Measurements from ENCODE around the gene ERO1A. TPM values are rescaled to one million over a fixed set of nuclear protein-coding genes. Genes with fewer than 3 reads are reported as not detected.
A peak's percentile ranks its signal among the peaks of the same experiment; 100 is the strongest.

The ERO1A gene
- total RNA-seq, 4 donors from 2014 or later = 20.3 to 34.3 (median 31.3) TPM

DNA sequence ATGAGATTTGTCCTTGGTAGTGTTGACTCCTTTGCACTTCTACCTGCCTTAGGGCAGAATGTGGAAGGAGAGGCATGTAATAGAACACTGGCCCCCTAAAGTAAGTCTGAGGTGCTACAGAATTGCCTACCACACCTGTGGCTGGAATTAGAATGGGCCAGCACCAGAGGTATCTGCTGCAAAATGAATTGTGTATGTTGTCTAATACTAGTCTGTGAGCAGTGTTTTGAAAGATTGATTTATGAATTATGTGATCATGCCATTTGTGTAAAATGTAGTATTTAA is 28.9 kb upstream of the ERO1A start:
- H3K9me3 ChIP-seq = no peaks in the 10 kb centered on the region
- no peaks in the 10 kb centered on the region for H3K4me1 ChIP-seq
- DNase-seq (ENCODE audit: low spot score in 2 of 2) = no peak
- H3K36me3 ChIP-seq = peaks cover 0 to 90% (median 0%) of the 10 kb centered on the region in 3 donors
- no peaks in the 10 kb centered on the region for H3K27me3 ChIP-seq
- no peak overlapping the region for H3K27ac ChIP-seq
- TF ChIP-seq, protein P1, sequence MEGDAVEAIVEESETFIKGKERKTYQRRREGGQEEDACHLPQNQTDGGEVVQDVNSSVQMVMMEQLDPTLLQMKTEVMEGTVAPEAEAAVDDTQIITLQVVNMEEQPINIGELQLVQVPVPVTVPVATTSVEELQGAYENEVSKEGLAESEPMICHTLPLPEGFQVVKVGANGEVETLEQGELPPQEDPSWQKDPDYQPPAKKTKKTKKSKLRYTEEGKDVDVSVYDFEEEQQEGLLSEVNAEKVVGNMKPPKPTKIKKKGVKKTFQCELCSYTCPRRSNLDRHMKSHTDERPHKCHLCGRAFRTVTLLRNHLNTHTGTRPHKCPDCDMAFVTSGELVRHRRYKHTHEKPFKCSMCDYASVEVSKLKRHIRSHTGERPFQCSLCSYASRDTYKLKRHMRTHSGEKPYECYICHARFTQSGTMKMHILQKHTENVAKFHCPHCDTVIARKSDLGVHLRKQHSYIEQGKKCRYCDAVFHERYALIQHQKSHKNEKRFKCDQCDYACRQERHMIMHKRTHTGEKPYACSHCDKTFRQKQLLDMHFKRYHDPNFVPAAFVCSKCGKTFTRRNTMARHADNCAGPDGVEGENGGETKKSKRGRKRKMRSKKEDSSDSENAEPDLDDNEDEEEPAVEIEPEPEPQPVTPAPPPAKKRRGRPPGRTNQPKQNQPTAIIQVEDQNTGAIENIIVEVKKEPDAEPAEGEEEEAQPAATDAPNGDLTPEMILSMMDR (IDR thresholded peaks at IDR 0.05) = no peak
- TF ChIP-seq POLR2A (IDR thresholded peaks at IDR 0.05) (no peak), EP300 (IDR thresholded peaks at IDR 0.05) (no peak)
- no peak overlapping the region for H3K4me3 ChIP-seq

DNA sequence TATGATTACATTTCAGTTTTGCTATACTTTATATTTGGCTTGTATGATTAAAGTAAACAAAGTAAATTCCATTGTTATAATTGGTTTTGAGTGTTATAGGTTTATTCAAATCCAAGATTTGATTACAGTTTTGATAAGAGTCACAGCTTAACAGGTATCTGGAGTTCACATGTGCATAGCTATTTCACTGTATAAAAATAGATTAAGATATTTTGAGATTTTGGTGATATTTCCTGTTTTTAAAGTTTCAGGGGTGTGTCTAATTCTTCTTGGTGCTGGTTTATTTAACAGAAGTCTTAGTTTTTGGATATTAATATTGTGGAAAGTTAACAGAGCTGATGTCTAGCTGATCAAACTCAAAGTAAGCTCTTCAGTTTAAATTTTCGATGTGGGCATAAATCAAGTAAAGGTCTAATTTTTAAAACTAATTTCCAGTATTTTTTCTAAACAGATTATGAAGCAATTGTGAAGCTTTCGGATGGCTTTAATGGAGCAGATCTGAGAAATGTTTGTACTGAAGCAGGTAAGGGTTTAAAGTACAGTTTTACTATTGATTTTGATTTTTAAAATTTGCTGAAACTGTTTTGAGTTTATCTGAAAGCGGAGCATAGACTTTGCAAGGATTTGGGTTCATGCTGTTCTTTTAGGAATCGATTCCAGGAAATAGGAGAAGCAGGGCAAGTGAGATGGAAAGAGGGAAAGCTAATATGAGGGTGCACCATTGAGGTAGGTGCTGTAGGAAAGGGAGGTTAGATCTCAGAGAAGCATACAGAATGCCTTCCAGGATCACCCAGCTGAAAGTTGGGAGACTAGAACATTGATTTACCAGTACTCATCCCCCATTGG is 28.4 kb upstream of the ERO1A start:
- Histone ChIP-seq H3K27me3 (no peaks in the 10 kb centered on the region), H3K4me3 (no peak overlapping the region), H3K27ac (no peak overlapping the region), H3K4me1 (no peaks in the 10 kb centered on the region), H3K36me3 (peaks cover 0 to 92% (median 0%) of the 10 kb centered on the region in 3 donors), H3K9me3 (no peaks in the 10 kb centered on the region)
- 96 to 97% methylated on average over 4 of the region's 4 CpGs for WGBS, 2 donors
- no peak for TF ChIP-seq EP300 (IDR thresholded peaks at IDR 0.05)
- no peak for TF ChIP-seq POLR2A (IDR thresholded peaks at IDR 0.05)
- TF ChIP-seq, protein P1 (IDR thresholded peaks at IDR 0.05) = no peak
- no peak for DNase-seq (ENCODE audit: low spot score in 2 of 2)

DNA sequence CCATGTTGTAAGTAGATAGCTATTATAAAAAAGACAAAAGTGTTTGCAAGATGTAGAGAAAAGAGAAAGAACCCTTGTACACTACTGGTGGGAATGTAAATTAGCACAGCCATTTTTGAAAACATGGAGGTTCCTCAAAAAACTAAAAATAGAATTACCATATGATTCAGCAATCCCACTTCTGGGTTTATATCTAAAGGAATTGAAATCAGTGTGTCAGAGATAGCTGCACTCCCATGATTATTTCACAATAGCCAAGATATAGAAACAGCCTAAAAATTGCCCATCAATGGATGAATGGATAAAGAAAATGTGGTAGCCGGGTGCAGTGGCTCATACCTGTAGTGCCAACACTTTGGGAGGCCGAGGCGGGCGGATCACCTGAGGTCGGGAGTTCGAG is 20.8 kb upstream of the ERO1A start:
- Histone ChIP-seq H3K27me3 (no peaks in the 10 kb centered on the region), H3K4me1 (no peaks in the 10 kb centered on the region), H3K27ac (no peak overlapping the region), H3K9me3 (no peaks in the 10 kb centered on the region), H3K36me3 (peaks cover 0 to 91% (median 5%) of the 10 kb centered on the region in 3 donors), H3K4me3 (no peak overlapping the region)
- DNase-seq (ENCODE audit: low spot score in 2 of 2) = no peak
- 95 to 96% methylated on average over 6 of the region's 6 CpGs for WGBS, 2 donors
- TF ChIP-seq, protein P1 (IDR thresholded peaks at IDR 0.05) = no peak
- TF ChIP-seq EP300 (IDR thresholded peaks at IDR 0.05) = no peak

DNA sequence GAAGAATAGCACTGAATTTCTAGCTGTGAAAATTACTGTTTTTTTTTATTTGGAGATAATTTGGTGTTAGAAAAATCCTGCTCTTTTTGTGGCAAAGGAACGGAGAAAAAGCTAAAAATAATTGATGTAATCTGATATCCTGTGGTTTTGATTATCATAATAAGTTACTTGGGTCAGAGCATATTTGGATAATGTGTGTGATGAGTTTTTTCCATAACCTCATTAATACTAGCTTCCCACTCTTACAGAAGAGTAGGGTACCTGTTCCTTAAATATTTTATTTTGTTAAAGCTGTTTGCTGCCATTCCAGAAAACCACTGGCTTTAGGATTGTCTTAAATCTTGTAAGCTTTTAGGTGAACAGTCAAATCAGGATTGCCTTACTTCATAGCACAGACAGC is 16.3 kb upstream of the ERO1A start:
- peaks cover 0 to 83% (median 5%) of the 10 kb centered on the region in 3 donors for H3K36me3 ChIP-seq
- peaks cover 0 to 31% (median 13%) of the 10 kb centered on the region in 4 donors for H3K4me1 ChIP-seq
- no peaks in the 10 kb centered on the region for H3K9me3 ChIP-seq
- H3K4me3 ChIP-seq = no peak overlapping the region
- TF ChIP-seq POLR2A (IDR thresholded peaks at IDR 0.05) = no peak
- H3K27me3 ChIP-seq = no peaks in the 10 kb centered on the region
- DNase-seq (ENCODE audit: low spot score in 2 of 2) = no peak
- 42 to 43% methylated on average over 1 of the region's 1 CpG for WGBS, 2 donors
- H3K27ac ChIP-seq = no peak overlapping the region

DNA sequence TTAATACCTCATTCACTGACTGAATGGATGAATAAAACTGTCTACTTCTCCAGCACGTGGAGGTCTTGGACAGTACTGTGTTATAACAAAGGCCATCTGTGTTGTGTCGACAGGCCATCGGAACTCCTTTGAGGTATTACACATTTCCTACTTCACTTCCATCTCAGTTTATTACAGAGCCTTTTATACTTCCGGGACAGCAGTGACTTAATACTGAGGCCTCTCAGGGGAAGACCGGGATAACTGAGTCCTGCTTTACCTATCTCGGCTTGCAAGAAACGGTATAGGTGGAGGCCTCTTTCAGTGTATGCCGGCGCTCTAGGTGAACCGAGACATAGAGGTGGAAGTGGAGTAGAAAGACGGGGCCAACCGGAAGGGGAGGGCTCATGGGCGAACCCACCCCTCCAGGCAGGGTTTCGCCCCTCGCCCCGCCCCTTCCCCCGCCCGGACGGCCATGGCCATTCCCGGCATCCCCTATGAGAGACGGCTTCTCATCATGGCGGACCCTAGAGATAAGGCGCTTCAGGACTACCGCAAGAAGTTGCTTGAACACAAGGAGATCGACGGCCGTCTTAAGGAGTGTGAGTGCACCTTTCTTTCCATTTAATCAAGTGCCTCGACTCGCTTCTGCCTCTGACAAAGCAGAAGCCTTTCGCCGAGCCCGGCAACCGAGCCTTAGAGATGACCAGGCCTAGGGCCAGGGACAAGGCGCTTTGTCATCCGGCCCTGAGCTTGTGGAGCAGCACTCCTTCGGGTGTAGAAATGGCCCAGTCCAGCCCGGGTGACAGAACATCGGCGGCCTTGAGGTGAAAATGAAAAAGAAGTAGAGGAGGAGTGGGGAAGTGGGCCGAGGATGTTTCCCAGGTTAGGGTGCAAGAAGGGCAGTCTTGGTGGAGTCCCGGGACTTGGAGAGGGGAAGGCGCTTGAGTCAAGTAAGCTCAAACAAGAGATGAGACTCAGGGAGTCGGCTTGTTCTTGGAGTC is 11.7 kb upstream of the ERO1A start, which contains the start of gene PSMC6:
Gene PSMC6, plus strand, starts transcription at position 477 of the 983 bp plus-strand sequence. Its CDS starts 20 bp downstream, at position 497.
- TF ChIP-seq POLR2A (IDR thresholded peaks at IDR 0.05) = peak in 1 of 2 donors; percentile 71
- peak; percentile 46 to 87 for TF ChIP-seq EP300 (IDR thresholded peaks at IDR 0.05)
- TF ChIP-seq, protein P1 (IDR thresholded peaks at IDR 0.05) = peak in 1 of 5 experiments; percentile 11
- WGBS, 2 donors = 1% methylated on average over 42 of the region's 43 CpGs
- no peaks in the 10 kb centered on the region for H3K27me3 ChIP-seq

More for the DNA sequence above, 11.7 kb upstream of the ERO1A start, which contains the start of gene PSMC6:
- Histone ChIP-seq H3K36me3 (peaks cover 0 to 36% (median 0%) of the 10 kb centered on the region in 3 donors), H3K4me3 (peak within 1 kb of the TSS; percentile 56 to 88 (median 69)), H3K27ac (peak within 1 kb of the TSS; percentile 83 to 91 (median 87)), H3K9me3 (no peaks in the 10 kb centered on the region), H3K4me1 (peaks cover 0 to 38% (median 13%) of the 10 kb centered on the region in 4 donors)
- DNase-seq (ENCODE audit: low spot score in 2 of 2) = peak; percentile 88 to 95

Data from tibial nerve (tissue), 4 donors.